Measurements from ENCODE around the gene DEFB108B.
"Not testable (repeated sequence)": the region's sequence is repeated elsewhere in the genome, so short reads cannot be mapped to it uniquely, and the experiment has no call there.

GRCh38 chr11:71860835-71861234 is 27.8 kb downstream of the DEFB108B start:
- TF ChIP-seq CTCF, POLR2A (IDR thresholded peaks at IDR 0.05): not testable (repeated sequence)
